ENCODE data around the gene BCL2L14.

The BCL2L14 gene

GRCh38 chr12:12086362-12086761, 15.6 kb downstream of the BCL2L14 start:
- peaks cover 0 to 13% (median 9%) of the 10 kb centered on the region in 5 donors for H3K4me1 ChIP-seq (ENCODE audit: control insufficient read depth in 5 of 5, insufficient read depth in 5 of 5, low read length in 5 of 5)
- H3K9me3 ChIP-seq (ENCODE audit: control insufficient read depth in 5 of 5, low read length in 5 of 5) = no peaks in the 10 kb centered on the region
- H3K9ac ChIP-seq (ENCODE audit: low read length in 5 of 5) = no peak overlapping the region
- no peak overlapping the region for H3K4me3 ChIP-seq (ENCODE audit: low read depth in 1 of 5, low read length in 5 of 5)
- no peaks in the 10 kb centered on the region for H3K36me3 ChIP-seq (ENCODE audit: control insufficient read depth in 5 of 5, insufficient read depth in 5 of 5, low read length in 5 of 5)
- no peak overlapping the region for H3K27ac ChIP-seq (ENCODE audit: low read depth, low read length)
- peaks cover 0 to under 1% (median 0%) of the 10 kb centered on the region in 5 donors for H3K27me3 ChIP-seq (ENCODE audit: control insufficient read depth in 5 of 5, insufficient read depth in 4 of 5, low read length in 5 of 5)

- peaks cover 0 to under 1% (median 0%) of the 10 kb centered on the region in 5 donors for H3K9me3 ChIP-seq (ENCODE audit: control insufficient read depth in 5 of 5, low read length in 5 of 5)
- peaks cover 0 to 13% (median 8%) of the 10 kb centered on the region in 5 donors for H3K4me1 ChIP-seq (ENCODE audit: control insufficient read depth in 5 of 5, insufficient read depth in 5 of 5, low read length in 5 of 5)
- H3K27ac ChIP-seq (ENCODE audit: low read depth, low read length) = no peak overlapping the region
- peaks cover 0 to 8% (median 0%) of the 10 kb centered on the region in 5 donors for H3K27me3 ChIP-seq (ENCODE audit: control insufficient read depth in 5 of 5, insufficient read depth in 4 of 5, low read length in 5 of 5)
- H3K9ac ChIP-seq (ENCODE audit: low read length in 5 of 5) = no peak overlapping the region
- no peaks in the 10 kb centered on the region for H3K36me3 ChIP-seq (ENCODE audit: control insufficient read depth in 5 of 5, insufficient read depth in 5 of 5, low read length in 5 of 5)
- H3K4me3 ChIP-seq (ENCODE audit: low read depth in 1 of 5, low read length in 5 of 5) = no peak overlapping the region
Measured at GRCh38 chr12:12086973-12087692, 16.4 kb downstream of the BCL2L14 start.

- H3K4me1 ChIP-seq (ENCODE audit: control insufficient read depth in 5 of 5, insufficient read depth in 5 of 5, low read length in 5 of 5) = peaks cover 0 to 16% (median 12%) of the 10 kb centered on the region in 5 donors
- H3K36me3 ChIP-seq (ENCODE audit: control insufficient read depth in 5 of 5, insufficient read depth in 5 of 5, low read length in 5 of 5) = no peaks in the 10 kb centered on the region
- peaks cover 0 to 2% (median 0%) of the 10 kb centered on the region in 5 donors for H3K9me3 ChIP-seq (ENCODE audit: control insufficient read depth in 5 of 5, low read length in 5 of 5)
- no peak overlapping the region for H3K9ac ChIP-seq (ENCODE audit: low read length in 5 of 5)
- H3K27me3 ChIP-seq (ENCODE audit: control insufficient read depth in 5 of 5, insufficient read depth in 4 of 5, low read length in 5 of 5) = peaks cover 0 to 13% (median 0%) of the 10 kb centered on the region in 5 donors
- H3K27ac ChIP-seq (ENCODE audit: low read depth, low read length) = no peak overlapping the region
- no peak overlapping the region for H3K4me3 ChIP-seq (ENCODE audit: low read depth in 1 of 5, low read length in 5 of 5)
Measured at GRCh38 chr12:12087693-12088034, 16.9 kb downstream of the BCL2L14 start.

GRCh38 chr12:12088147-12088546, 17.4 kb downstream of the BCL2L14 start:
- peaks cover 0 to 13% (median 0%) of the 10 kb centered on the region in 5 donors for H3K27me3 ChIP-seq (ENCODE audit: control insufficient read depth in 5 of 5, insufficient read depth in 4 of 5, low read length in 5 of 5)
- H3K27ac ChIP-seq (ENCODE audit: low read depth, low read length) = no peak overlapping the region
- H3K9me3 ChIP-seq (ENCODE audit: control insufficient read depth in 5 of 5, low read length in 5 of 5) = peaks cover 0 to 2% (median 0%) of the 10 kb centered on the region in 5 donors
- no peak overlapping the region for H3K9ac ChIP-seq (ENCODE audit: low read length in 5 of 5)
- no peaks in the 10 kb centered on the region for H3K36me3 ChIP-seq (ENCODE audit: control insufficient read depth in 5 of 5, insufficient read depth in 5 of 5, low read length in 5 of 5)
- peak overlapping the region in 2 of 5 donors; percentile 27 to 35 for H3K4me3 ChIP-seq (ENCODE audit: low read depth in 1 of 5, low read length in 5 of 5)
- H3K4me1 ChIP-seq (ENCODE audit: control insufficient read depth in 5 of 5, insufficient read depth in 5 of 5, low read length in 5 of 5) = peaks cover 0 to 16% (median 12%) of the 10 kb centered on the region in 5 donors

- Histone ChIP-seq H3K27ac (ENCODE audit: low read depth, low read length) (no peak overlapping the region), H3K4me1 (ENCODE audit: control insufficient read depth in 5 of 5, insufficient read depth in 5 of 5, low read length in 5 of 5) (peaks cover 0 to 16% (median 12%) of the 10 kb centered on the region in 5 donors), H3K27me3 (ENCODE audit: control insufficient read depth in 5 of 5, insufficient read depth in 4 of 5, low read length in 5 of 5) (peaks cover 0 to 13% (median 0%) of the 10 kb centered on the region in 5 donors), H3K36me3 (ENCODE audit: control insufficient read depth in 5 of 5, insufficient read depth in 5 of 5, low read length in 5 of 5) (no peaks in the 10 kb centered on the region), H3K9ac (ENCODE audit: low read length in 5 of 5) (no peak overlapping the region), H3K4me3 (ENCODE audit: low read depth in 1 of 5, low read length in 5 of 5) (peak overlapping the region in 4 of 5 donors; percentile 6 to 50 (median 33)), H3K9me3 (ENCODE audit: control insufficient read depth in 5 of 5, low read length in 5 of 5) (peaks cover 0 to 2% (median 0%) of the 10 kb centered on the region in 5 donors)
Measured at GRCh38 chr12:12088761-12089160, 18.0 kb downstream of the BCL2L14 start.

- Histone ChIP-seq H3K9me3 (ENCODE audit: control insufficient read depth in 5 of 5, low read length in 5 of 5) (peaks cover 0 to 2% (median 0%) of the 10 kb centered on the region in 5 donors), H3K27me3 (ENCODE audit: control insufficient read depth in 5 of 5, insufficient read depth in 4 of 5, low read length in 5 of 5) (peaks cover 0 to 13% (median 0%) of the 10 kb centered on the region in 5 donors), H3K4me3 (ENCODE audit: low read depth in 1 of 5, low read length in 5 of 5) (no peak overlapping the region), H3K4me1 (ENCODE audit: control insufficient read depth in 5 of 5, insufficient read depth in 5 of 5, low read length in 5 of 5) (peaks cover 0 to 16% (median 12%) of the 10 kb centered on the region in 5 donors), H3K27ac (ENCODE audit: low read depth, low read length) (peak overlapping the region; percentile 4), H3K36me3 (ENCODE audit: control insufficient read depth in 5 of 5, insufficient read depth in 5 of 5, low read length in 5 of 5) (no peaks in the 10 kb centered on the region), H3K9ac (ENCODE audit: low read length in 5 of 5) (no peak overlapping the region)
Measured at GRCh38 chr12:12091071-12091470, 20.3 kb downstream of the BCL2L14 start.

GRCh38 chr12:12091977-12092663, 21.4 kb downstream of the BCL2L14 start:
- peaks cover 0 to 16% (median 12%) of the 10 kb centered on the region in 5 donors for H3K4me1 ChIP-seq (ENCODE audit: control insufficient read depth in 5 of 5, insufficient read depth in 5 of 5, low read length in 5 of 5)
- peaks cover 0 to 2% (median 0%) of the 10 kb centered on the region in 5 donors for H3K9me3 ChIP-seq (ENCODE audit: control insufficient read depth in 5 of 5, low read length in 5 of 5)
- H3K36me3 ChIP-seq (ENCODE audit: control insufficient read depth in 5 of 5, insufficient read depth in 5 of 5, low read length in 5 of 5) = no peaks in the 10 kb centered on the region
- H3K9ac ChIP-seq (ENCODE audit: low read length in 5 of 5) = no peak overlapping the region
- H3K27me3 ChIP-seq (ENCODE audit: control insufficient read depth in 5 of 5, insufficient read depth in 4 of 5, low read length in 5 of 5) = peaks cover 0 to 13% (median 0%) of the 10 kb centered on the region in 5 donors
- H3K27ac ChIP-seq (ENCODE audit: low read depth, low read length) = no peak overlapping the region
- H3K4me3 ChIP-seq (ENCODE audit: low read depth in 1 of 5, low read length in 5 of 5) = no peak overlapping the region

GRCh38 chr12:12094481-12094880, 23.7 kb downstream of the BCL2L14 start:
- peaks cover 0 to 13% (median 0%) of the 10 kb centered on the region in 5 donors for H3K27me3 ChIP-seq (ENCODE audit: control insufficient read depth in 5 of 5, insufficient read depth in 4 of 5, low read length in 5 of 5)

GRCh38 chr12:12095021-12095420, 24.3 kb downstream of the BCL2L14 start:
- Histone ChIP-seq H3K4me3 (ENCODE audit: low read depth in 1 of 5, low read length in 5 of 5) (no peak overlapping the region), H3K4me1 (ENCODE audit: control insufficient read depth in 5 of 5, insufficient read depth in 5 of 5, low read length in 5 of 5) (peaks cover 0 to 7% (median 5%) of the 10 kb centered on the region in 5 donors), H3K36me3 (ENCODE audit: control insufficient read depth in 5 of 5, insufficient read depth in 5 of 5, low read length in 5 of 5) (no peaks in the 10 kb centered on the region), H3K9ac (ENCODE audit: low read length in 5 of 5) (no peak overlapping the region), H3K27me3 (ENCODE audit: control insufficient read depth in 5 of 5, insufficient read depth in 4 of 5, low read length in 5 of 5) (peaks cover 0 to 13% (median 0%) of the 10 kb centered on the region in 5 donors), H3K9me3 (ENCODE audit: control insufficient read depth in 5 of 5, low read length in 5 of 5) (peaks cover 0 to 2% (median 0%) of the 10 kb centered on the region in 5 donors), H3K27ac (ENCODE audit: low read depth, low read length) (no peak overlapping the region)

More at GRCh38 chr12:12094481-12094880, 23.7 kb downstream of the BCL2L14 start:
- peaks cover 0 to 2% (median 0%) of the 10 kb centered on the region in 5 donors for H3K9me3 ChIP-seq (ENCODE audit: control insufficient read depth in 5 of 5, low read length in 5 of 5)
- peaks cover 0 to 7% (median 5%) of the 10 kb centered on the region in 5 donors for H3K4me1 ChIP-seq (ENCODE audit: control insufficient read depth in 5 of 5, insufficient read depth in 5 of 5, low read length in 5 of 5)
- H3K36me3 ChIP-seq (ENCODE audit: control insufficient read depth in 5 of 5, insufficient read depth in 5 of 5, low read length in 5 of 5) = no peaks in the 10 kb centered on the region
- H3K9ac ChIP-seq (ENCODE audit: low read length in 5 of 5) = no peak overlapping the region
- no peak overlapping the region for H3K27ac ChIP-seq (ENCODE audit: low read depth, low read length)
- H3K4me3 ChIP-seq (ENCODE audit: low read depth in 1 of 5, low read length in 5 of 5) = no peak overlapping the region
